ENCODE data around the gene MAGOHB.

The MAGOHB gene

GRCh38 chr12:10554228-10554755, 59.1 kb downstream of the MAGOHB start:
- peak; percentile 58 for DNase-seq (ENCODE audit: low spot score)

Data from CD4-positive, alpha-beta T cell treated with Interleukin-15 for 4 hours (primary cell).